Progenitor cell of endocrine pancreas (in vitro differentiated cells): ENCODE measurements around the gene SYTL3. TPM values are rescaled to one million over a fixed set of nuclear protein-coding genes. Genes with fewer than 3 reads are reported as not detected.

Source experiments
- DNase-seq: peaks from one replicate; pipeline ENCODE4 v3.0.0; 2021; ENCODE audit warnings: low spot score; ENCODE audit not compliant: unreplicated experiment
- H3K27ac Mint-ChIP-seq: 2 replicates; pipeline ENCODE4 v1.8.0; 2021; ENCODE audit warnings: mild to moderate bottlenecking, moderate library complexity, mixed read lengths
- H3K27me3 Mint-ChIP-seq: 2 replicates; pipeline ENCODE4 v1.8.0; 2021; ENCODE audit warnings: mixed read lengths
- H3K36me3 Mint-ChIP-seq: 2 replicates; pipeline ENCODE4 v1.8.0; 2022; ENCODE audit warnings: mixed read lengths; ENCODE audit not compliant: insufficient read depth
- H3K4me1 Mint-ChIP-seq: 2 replicates; pipeline ENCODE4 v1.8.0; 2021; ENCODE audit warnings: low read depth, mixed read lengths
- H3K4me3 Mint-ChIP-seq: 2 replicates; pipeline ENCODE4 v1.8.0; 2021; ENCODE audit warnings: low read depth, mild to moderate bottlenecking, moderate library complexity, mixed read lengths
- H3K9me3 Mint-ChIP-seq: 2 replicates; pipeline ENCODE4 v1.8.0; 2021; ENCODE audit warnings: low read depth, mixed read lengths
- CTCF ChIP-seq: fragments of 200-600 bp; sonication (generic); IDR thresholded peaks from one replicate; pipeline ENCODE4 v1.5.0; 2021; ENCODE audit warnings: antibody characterized with exemption, mild to moderate bottlenecking; ENCODE audit not compliant: unreplicated experiment
- total RNA-seq: library from RNA; stranded (reverse); gene quantifications from 2 replicates; pipeline ENCODE4 v1.2.1, GENCODE V29; 2021

Gene SYTL3
- total RNA-seq, 1 donor from 2014 or later: 2.1 TPM

GRCh38 chr6:158642097-158642601 lies 7.7 kb upstream of the SYTL3 start:
- H3K4me3 Mint-ChIP-seq: peak overlapping the region; percentile 98
- no peak overlapping the region for H3K27ac Mint-ChIP-seq
- H3K36me3 Mint-ChIP-seq: peaks cover 7% of the 10 kb centered on the region
- peaks cover 2% of the 10 kb centered on the region for H3K27me3 Mint-ChIP-seq
- H3K9me3 Mint-ChIP-seq: no peaks in the 10 kb centered on the region
- TF ChIP-seq CTCF: no peak
- H3K4me1 Mint-ChIP-seq: peaks cover 36% of the 10 kb centered on the region
- DNase-seq: no peak

- Mint-ChIP-seq H3K27me3 (peaks cover 2% of the 10 kb centered on the region), H3K4me3 (peak overlapping the region; percentile 98), H3K4me1 (peaks cover 34% of the 10 kb centered on the region), H3K27ac (peak overlapping the region; percentile 99), H3K36me3 (peaks cover 6% of the 10 kb centered on the region), H3K9me3 (no peaks in the 10 kb centered on the region)
- no peak for TF ChIP-seq CTCF
- DNase-seq: no peak
Measured at GRCh38 chr6:158643836-158644230, 6.0 kb upstream of the SYTL3 start.

- Mint-ChIP-seq H3K36me3 (peaks cover 6% of the 10 kb centered on the region), H3K27ac (peak within 1 kb of the TSS; percentile 99), H3K4me1 (peaks cover 34% of the 10 kb centered on the region), H3K4me3 (peak within 1 kb of the TSS; percentile 98), H3K9me3 (no peaks in the 10 kb centered on the region), H3K27me3 (peaks cover 2% of the 10 kb centered on the region)
- no peak for TF ChIP-seq CTCF
- peak; percentile 93 for DNase-seq
Measured at GRCh38 chr6:158644231-158645063, 5.4 kb upstream of the SYTL3 start, which contains the start of gene DYNLT1. Gene DYNLT1, minus strand, starts transcription at chr6:158644743. Its CDS starts 35 bp downstream, at chr6:158644708.

- Mint-ChIP-seq H3K27ac (peak overlapping the region; percentile 92), H3K4me3 (peak overlapping the region; percentile 98), H3K4me1 (peaks cover 29% of the 10 kb centered on the region), H3K27me3 (peaks cover 2% of the 10 kb centered on the region), H3K36me3 (peaks cover 6% of the 10 kb centered on the region), H3K9me3 (no peaks in the 10 kb centered on the region)
- TF ChIP-seq CTCF: no peak
- no peak for DNase-seq
Measured at GRCh38 chr6:158645064-158646022, 4.5 kb upstream of the SYTL3 start.
